Neural cell (in vitro differentiated cells): ENCODE measurements around the gene TMEFF1. TPM values are rescaled to one million over a fixed set of nuclear protein-coding genes. Genes with fewer than 3 reads are reported as not detected.

Source experiments
- H2AFZ ChIP-seq: fragments of 200-600, 300-800 bp; sonication (generic), shearing (Covaris generic); 2 replicates; pipeline ENCODE4 v1.6.0; 2014; ENCODE audit warnings: low read depth, mild to moderate bottlenecking, antibody characterized with exemption, low read length, moderate library complexity
- H3F3A ChIP-seq: fragments of 200-600 bp; shearing (Covaris generic); 2 replicates; pipeline ENCODE4 v1.6.1; 2016; ENCODE audit warnings: mild to moderate bottlenecking, moderate library complexity, mixed read lengths, antibody characterized with exemption, low read length; ENCODE audit not compliant: insufficient read depth, poor library complexity, severe bottlenecking
- H3K27ac ChIP-seq: fragments of 200-600, 300-800 bp; sonication (generic), shearing (Covaris generic); 2 replicates; pipeline ENCODE4 v1.5.1; 2014; ENCODE audit warnings: mild to moderate bottlenecking, low read length, moderate library complexity
- H3K27me3 ChIP-seq: fragments of 300-800, 200-600 bp; sonication (generic), shearing (Covaris generic); 2 replicates; pipeline ENCODE4 v1.6.0; 2014; ENCODE audit warnings: mild to moderate bottlenecking, low read depth, low read length, moderate library complexity; ENCODE audit not compliant: insufficient read depth
- H3K36me3 ChIP-seq: fragments of 300-800, 200-600 bp; sonication (generic), shearing (Covaris generic); 2 replicates; pipeline ENCODE4 v1.5.1; 2014; ENCODE audit warnings: mild to moderate bottlenecking, antibody characterized with exemption, low read length, moderate library complexity; ENCODE audit not compliant: insufficient read depth
- H3K4me2 ChIP-seq: fragments of 300-800, 200-600 bp; sonication (generic), shearing (Covaris generic); 2 replicates; pipeline ENCODE4 v1.6.0; 2014; ENCODE audit warnings: mild to moderate bottlenecking, low read length
- H3K4me3 ChIP-seq: fragments of 300-800, 200-600 bp; sonication (generic), shearing (Covaris generic); 2 replicates; pipeline ENCODE4 v1.5.1; 2014; ENCODE audit warnings: mild to moderate bottlenecking, low read length, moderate library complexity
- H3K79me2 ChIP-seq: fragments of 200-600 bp; shearing (Covaris generic); replicated peaks from 2 replicates; pipeline ENCODE4 v1.6.0; 2014; ENCODE audit warnings: mild to moderate bottlenecking, low read length, moderate library complexity; ENCODE audit not compliant: insufficient read depth
- H3K9ac ChIP-seq: fragments of 300-800, 200-600 bp; sonication (generic), shearing (Covaris generic); 2 replicates; pipeline ENCODE4 v1.6.1; 2016; ENCODE audit warnings: mild to moderate bottlenecking, low read length, mixed read lengths
- H3K9me2 ChIP-seq: fragments of 200-600 bp; shearing (Covaris generic); 2 replicates; pipeline ENCODE4 v1.6.1; 2016; ENCODE audit warnings: mild to moderate bottlenecking, low read length, mixed read lengths; ENCODE audit not compliant: insufficient read depth
- H3K9me3 ChIP-seq: fragments of 200-600, 300-800 bp; sonication (generic), shearing (Covaris generic); 2 replicates; pipeline ENCODE4 v1.6.1; 2016; ENCODE audit warnings: mild to moderate bottlenecking, mixed run types, low read length, moderate library complexity, mixed read lengths
- H4K20me1 ChIP-seq: fragments of 200-600 bp; shearing (Covaris generic); 2 replicates; pipeline ENCODE4 v1.6.1; 2016; ENCODE audit warnings: mild to moderate bottlenecking, mixed run types; ENCODE audit not compliant: insufficient read depth
- EP300 ChIP-seq: fragments of 450-650 bp; conservative IDR thresholded peaks from 2 replicates; pipeline ENCODE4 v1.6.1; 2014; ENCODE audit warnings: antibody characterized with exemption, mild to moderate bottlenecking, moderate library complexity; ENCODE audit not compliant: poor library complexity, severe bottlenecking
- EZH2 ChIP-seq: fragments of 200-600, 300-800 bp; shearing (Covaris generic), sonication (generic); IDR thresholded peaks from 2 replicates; pipeline ENCODE4 v1.6.1; 2014; ENCODE audit warnings: antibody characterized with exemption, low read length, borderline replicate concordance, mild to moderate bottlenecking; ENCODE audit not compliant: insufficient read depth, poor library complexity, severe bottlenecking
- MXI1 ChIP-seq: fragments of 450-650 bp; conservative IDR thresholded peaks from 2 replicates; pipeline ENCODE4 v1.6.1; 2014; ENCODE audit warnings: antibody characterized with exemption, mild to moderate bottlenecking; ENCODE audit not compliant: poor library complexity, severe bottlenecking
- POLR2AphosphoS5 ChIP-seq: IDR thresholded peaks from 2 replicates; pipeline ENCODE4 v1.6.1; 2012
- RAD21 ChIP-seq: fragments of 450-650 bp; conservative IDR thresholded peaks from 2 replicates; pipeline ENCODE4 v1.6.1; 2014; ENCODE audit warnings: antibody characterized with exemption, mild to moderate bottlenecking, moderate library complexity
- SMC3 ChIP-seq: fragments of 450-650 bp; conservative IDR thresholded peaks from 2 replicates; pipeline ENCODE4 v1.6.1; 2014; ENCODE audit warnings: antibody characterized with exemption, mild to moderate bottlenecking, moderate library complexity; ENCODE audit not compliant: poor library complexity
- TAF1 ChIP-seq: IDR thresholded peaks from 2 replicates; pipeline ENCODE4 v1.6.1; 2012; ENCODE audit warnings: low read depth
- polyA plus RNA-seq: library from polyadenylated mRNA; depleted of rRNA; stranded (reverse); fragments of >200 nt; gene quantifications from 2 replicates; pipeline ENCODE4 v1.2.3, GENCODE V29; 2014
- TF ChIP-seq, protein P1 (sequence below): IDR thresholded peaks from 2 replicates; pipeline ENCODE4 v1.6.1; 2012; ENCODE audit warnings: borderline replicate concordance
- TF ChIP-seq, protein P2 (sequence below): fragments of 450-650 bp; IDR thresholded peaks from 2 replicates; pipeline ENCODE4 v1.5.1; 2014; ENCODE audit warnings: antibody characterized with exemption, mild to moderate bottlenecking, moderate library complexity; ENCODE audit not compliant: poor library complexity, severe bottlenecking

Gene TMEFF1
- polyA plus RNA-seq, 1 donor from 2014 or later: 273 TPM

DNA sequence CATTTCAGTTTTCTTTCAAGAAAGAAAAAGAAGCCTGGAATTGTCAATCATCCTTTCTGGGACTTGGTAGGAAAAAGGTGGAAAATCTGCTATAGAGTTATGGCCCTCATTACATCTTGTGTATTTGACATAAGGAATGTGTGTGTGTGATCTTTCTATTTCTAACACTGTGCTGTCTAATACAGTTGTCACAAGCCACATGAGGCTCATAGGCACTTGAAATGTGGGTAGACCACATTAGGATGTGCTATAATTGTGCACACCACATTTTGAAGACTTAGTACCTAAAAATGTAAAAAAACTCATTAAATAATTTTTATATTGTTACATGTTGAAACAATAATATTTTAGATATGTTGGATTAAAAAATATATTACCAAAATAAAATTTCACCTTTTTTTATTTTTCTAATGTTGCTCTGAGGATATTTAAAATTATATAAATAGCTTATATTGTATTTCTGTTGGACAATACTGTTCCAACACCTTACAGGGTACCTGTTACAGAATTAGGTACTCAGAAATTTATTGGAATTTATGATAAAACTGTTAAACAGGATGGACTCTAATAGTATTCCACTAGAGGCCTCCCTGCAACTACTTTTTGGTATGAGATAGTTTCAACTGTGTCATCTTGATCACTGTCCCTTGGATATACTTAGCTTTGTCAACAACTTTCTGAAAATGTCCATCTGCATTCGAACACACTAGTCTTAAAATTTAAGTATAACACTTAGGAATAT lies 27.6 kb upstream of the TMEFF1 start:
- H2AFZ ChIP-seq: no peak overlapping the region
- TF ChIP-seq TAF1: no peak
- TF ChIP-seq, protein P1, sequence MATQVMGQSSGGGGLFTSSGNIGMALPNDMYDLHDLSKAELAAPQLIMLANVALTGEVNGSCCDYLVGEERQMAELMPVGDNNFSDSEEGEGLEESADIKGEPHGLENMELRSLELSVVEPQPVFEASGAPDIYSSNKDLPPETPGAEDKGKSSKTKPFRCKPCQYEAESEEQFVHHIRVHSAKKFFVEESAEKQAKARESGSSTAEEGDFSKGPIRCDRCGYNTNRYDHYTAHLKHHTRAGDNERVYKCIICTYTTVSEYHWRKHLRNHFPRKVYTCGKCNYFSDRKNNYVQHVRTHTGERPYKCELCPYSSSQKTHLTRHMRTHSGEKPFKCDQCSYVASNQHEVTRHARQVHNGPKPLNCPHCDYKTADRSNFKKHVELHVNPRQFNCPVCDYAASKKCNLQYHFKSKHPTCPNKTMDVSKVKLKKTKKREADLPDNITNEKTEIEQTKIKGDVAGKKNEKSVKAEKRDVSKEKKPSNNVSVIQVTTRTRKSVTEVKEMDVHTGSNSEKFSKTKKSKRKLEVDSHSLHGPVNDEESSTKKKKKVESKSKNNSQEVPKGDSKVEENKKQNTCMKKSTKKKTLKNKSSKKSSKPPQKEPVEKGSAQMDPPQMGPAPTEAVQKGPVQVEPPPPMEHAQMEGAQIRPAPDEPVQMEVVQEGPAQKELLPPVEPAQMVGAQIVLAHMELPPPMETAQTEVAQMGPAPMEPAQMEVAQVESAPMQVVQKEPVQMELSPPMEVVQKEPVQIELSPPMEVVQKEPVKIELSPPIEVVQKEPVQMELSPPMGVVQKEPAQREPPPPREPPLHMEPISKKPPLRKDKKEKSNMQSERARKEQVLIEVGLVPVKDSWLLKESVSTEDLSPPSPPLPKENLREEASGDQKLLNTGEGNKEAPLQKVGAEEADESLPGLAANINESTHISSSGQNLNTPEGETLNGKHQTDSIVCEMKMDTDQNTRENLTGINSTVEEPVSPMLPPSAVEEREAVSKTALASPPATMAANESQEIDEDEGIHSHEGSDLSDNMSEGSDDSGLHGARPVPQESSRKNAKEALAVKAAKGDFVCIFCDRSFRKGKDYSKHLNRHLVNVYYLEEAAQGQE: no peak
- no peak for TF ChIP-seq RAD21
- TF ChIP-seq POLR2AphosphoS5: no peak
- TF ChIP-seq EP300: no peak
- TF ChIP-seq, protein P2, sequence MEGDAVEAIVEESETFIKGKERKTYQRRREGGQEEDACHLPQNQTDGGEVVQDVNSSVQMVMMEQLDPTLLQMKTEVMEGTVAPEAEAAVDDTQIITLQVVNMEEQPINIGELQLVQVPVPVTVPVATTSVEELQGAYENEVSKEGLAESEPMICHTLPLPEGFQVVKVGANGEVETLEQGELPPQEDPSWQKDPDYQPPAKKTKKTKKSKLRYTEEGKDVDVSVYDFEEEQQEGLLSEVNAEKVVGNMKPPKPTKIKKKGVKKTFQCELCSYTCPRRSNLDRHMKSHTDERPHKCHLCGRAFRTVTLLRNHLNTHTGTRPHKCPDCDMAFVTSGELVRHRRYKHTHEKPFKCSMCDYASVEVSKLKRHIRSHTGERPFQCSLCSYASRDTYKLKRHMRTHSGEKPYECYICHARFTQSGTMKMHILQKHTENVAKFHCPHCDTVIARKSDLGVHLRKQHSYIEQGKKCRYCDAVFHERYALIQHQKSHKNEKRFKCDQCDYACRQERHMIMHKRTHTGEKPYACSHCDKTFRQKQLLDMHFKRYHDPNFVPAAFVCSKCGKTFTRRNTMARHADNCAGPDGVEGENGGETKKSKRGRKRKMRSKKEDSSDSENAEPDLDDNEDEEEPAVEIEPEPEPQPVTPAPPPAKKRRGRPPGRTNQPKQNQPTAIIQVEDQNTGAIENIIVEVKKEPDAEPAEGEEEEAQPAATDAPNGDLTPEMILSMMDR: no peak
- H3K9me2 ChIP-seq: no peaks in the 10 kb centered on the region
- no peaks in the 10 kb centered on the region for H4K20me1 ChIP-seq
- no peak overlapping the region for H3K4me2 ChIP-seq
- no peaks in the 10 kb centered on the region for H3K27me3 ChIP-seq
- no peaks in the 10 kb centered on the region for H3K9me3 ChIP-seq
- no peak overlapping the region for H3K9ac ChIP-seq
- H3F3A ChIP-seq: no peaks in the 10 kb centered on the region
- peaks cover 7% of the 10 kb centered on the region for H3K36me3 ChIP-seq
- peaks cover 16% of the 10 kb centered on the region for H3K79me2 ChIP-seq
- H3K4me3 ChIP-seq: no peak overlapping the region
- no peak overlapping the region for H3K27ac ChIP-seq

DNA sequence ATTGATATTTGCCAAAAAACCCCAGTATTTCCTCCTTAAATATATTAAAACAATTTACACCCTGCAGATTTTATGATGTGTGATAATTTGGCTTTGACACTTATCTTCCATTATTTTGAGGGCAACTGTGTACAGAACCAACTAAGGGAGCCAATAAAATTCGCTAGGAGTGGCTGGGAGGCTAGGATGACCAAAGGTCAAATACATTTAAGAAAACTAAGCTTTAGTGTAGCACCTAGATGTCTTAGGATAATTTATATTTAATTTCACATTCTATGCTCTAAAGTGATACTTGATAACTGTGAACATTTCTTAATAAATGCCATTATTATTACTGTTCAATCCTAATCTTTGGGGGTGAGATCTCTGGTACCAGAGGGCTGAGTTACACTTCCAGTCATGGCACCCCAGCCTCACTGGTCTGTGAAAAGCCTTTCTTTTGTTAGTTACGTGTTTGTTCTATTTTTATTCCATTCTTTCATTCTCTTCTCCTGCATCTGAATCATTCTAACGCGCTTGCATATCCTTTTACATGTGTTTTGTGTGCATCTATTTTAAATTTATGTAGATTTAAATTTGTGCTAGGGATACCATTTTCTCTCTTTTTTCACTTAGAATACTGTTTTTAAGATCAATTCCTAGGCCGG lies 26.9 kb upstream of the TMEFF1 start:
- peaks cover 16% of the 10 kb centered on the region for H3K79me2 ChIP-seq
- H3K9ac ChIP-seq: no peak overlapping the region
- H3K27me3 ChIP-seq: no peaks in the 10 kb centered on the region
- no peak overlapping the region for H3K27ac ChIP-seq
- H3K4me2 ChIP-seq: no peak overlapping the region
- H3K9me3 ChIP-seq: no peaks in the 10 kb centered on the region
- no peaks in the 10 kb centered on the region for H4K20me1 ChIP-seq
- TF ChIP-seq SMC3: no peak
- no peak for TF ChIP-seq POLR2AphosphoS5
- TF ChIP-seq TAF1: no peak
- TF ChIP-seq MXI1: no peak
- TF ChIP-seq EZH2: no peak
- no peak for TF ChIP-seq EP300
- TF ChIP-seq, protein P2: no peak
- TF ChIP-seq RAD21: no peak
- TF ChIP-seq, protein P1: no peak
- no peak overlapping the region for H2AFZ ChIP-seq
- H3K4me3 ChIP-seq: no peak overlapping the region
- no peaks in the 10 kb centered on the region for H3K9me2 ChIP-seq
- H3K36me3 ChIP-seq: peaks cover 7% of the 10 kb centered on the region
- no peaks in the 10 kb centered on the region for H3F3A ChIP-seq
